SK-N-SH (cell line): ENCODE measurements around the gene MON1B. TPM values are rescaled to one million over a fixed set of nuclear protein-coding genes. Genes with fewer than 3 reads are reported as not detected.
A peak's percentile ranks its signal among the peaks of the same experiment; 100 is the strongest.

Source experiments
- CTCF ChIA-PET: fragments of 300-600, 350-600 bp; formaldehyde crosslinking; extraction: SDS; loops from one replicate; lab custom pipeline; 2021; lab: Yijun Ruan, JAX
- POLR2A ChIA-PET: fragments of 350-600 bp; sonication (Branson Sonifier 250); formaldehyde crosslinking; extraction: SDS; loops from one replicate; lab custom pipeline; 2020; ENCODE audit warnings: antibody characterized with exemption, inconsistent platforms; lab: Yijun Ruan, JAX
- DNase-seq: peaks from one replicate; pipeline ENCODE4 v3.0.0; 2012
- H2AFZ ChIP-seq: fragments of 200-600 bp; sonication (generic); 2 replicates; pipeline ENCODE4 v1.8.1; 2016; ENCODE audit warnings: antibody characterized with exemption, mild to moderate bottlenecking, low read depth
- H3F3A ChIP-seq: fragments of 200-600 bp; sonication (generic); replicated peaks from 2 replicates; pipeline ENCODE3; 2016; ENCODE audit warnings: antibody characterized with exemption, mild to moderate bottlenecking; ENCODE audit not compliant: insufficient read depth
- H3K27ac ChIP-seq, 2 experiments: fragments of 200-500 bp in 1 of 2; fragments of 200-600 bp in 1 of 2; sonication (Bioruptor generic) in 1 of 2; sonication (generic), shearing (Covaris generic) in 1 of 2; 2 replicates each; pipeline versions ENCODE4 v1.5.1 to v1.6.1; 2014 to 2016; ENCODE audit warnings: low read depth in 2 of 2, inconsistent platforms in 1 of 2, low read length in 1 of 2, mild to moderate bottlenecking in 1 of 2, mixed read lengths in 1 of 2
- H3K27me3 ChIP-seq: fragments of 200-600 bp; sonication (generic), shearing (Covaris generic); 2 replicates; pipeline ENCODE4 v1.6.1; 2016; ENCODE audit warnings: mixed run types; ENCODE audit not compliant: insufficient read depth
- H3K36me3 ChIP-seq, 2 experiments: fragments of 200-500 bp in 1 of 2; fragments of 200-600 bp in 1 of 2; sonication (Bioruptor generic) in 1 of 2; sonication (generic) in 1 of 2; replicated peaks in 1 of 2; 2 replicates each; pipeline versions ENCODE3 to v1.5.1; 2014 to 2016; ENCODE audit warnings: low read length in 1 of 2, mild to moderate bottlenecking in 1 of 2; ENCODE audit not compliant: insufficient read depth in 2 of 2, control insufficient read depth in 1 of 2
- H3K4me1 ChIP-seq, 2 experiments: fragments of 200-500 bp in 1 of 2; fragments of 200-600 bp in 1 of 2; sonication (Bioruptor generic) in 1 of 2; sonication (generic), shearing (Covaris generic) in 1 of 2; 2 replicates each; pipeline versions ENCODE4 v1.5.1 to v1.6.1; 2014 to 2016; ENCODE audit warnings: low read depth in 1 of 2, low read length in 1 of 2, mixed run types in 1 of 2; ENCODE audit not compliant: insufficient read depth in 2 of 2, control insufficient read depth in 1 of 2
- H3K4me2 ChIP-seq: fragments of 200-600 bp; sonication (generic), shearing (Covaris generic); 2 replicates; pipeline ENCODE4 v1.6.1; 2017; ENCODE audit warnings: mixed run types
- H3K4me3 ChIP-seq, 2 experiments: fragments of 200-500 bp in 1 of 2; fragments of 200-600 bp in 1 of 2; sonication (Bioruptor generic) in 1 of 2; sonication (generic), shearing (Covaris generic) in 1 of 2; 2 replicates each; pipeline versions ENCODE4 v1.5.1 to v1.8.1; 2014 to 2016; ENCODE audit warnings: low read depth in 2 of 2, inconsistent platforms in 1 of 2, low read length in 1 of 2, mild to moderate bottlenecking in 1 of 2, mixed read lengths in 1 of 2, moderate library complexity in 1 of 2
- H3K79me2 ChIP-seq: fragments of 200-600 bp; sonication (generic); 2 replicates; pipeline ENCODE4 v1.8.1; 2017; ENCODE audit warnings: mild to moderate bottlenecking; ENCODE audit not compliant: insufficient read depth
- H3K9ac ChIP-seq: fragments of 200-600 bp; sonication (generic); 2 replicates; pipeline ENCODE4 v1.6.1; 2017; ENCODE audit warnings: mixed run types
- H3K9me2 ChIP-seq: fragments of 200-600 bp; sonication (generic); 2 replicates; pipeline ENCODE4 v1.6.1; 2017; ENCODE audit warnings: mixed run types
- H3K9me3 ChIP-seq: fragments of 200-600 bp; sonication (generic); 2 replicates; pipeline ENCODE4 v1.6.1; 2017; ENCODE audit warnings: mixed run types, mild to moderate bottlenecking, moderate library complexity
- H4K20me1 ChIP-seq: fragments of 200-600 bp; sonication (generic); 2 replicates; pipeline ENCODE4 v1.6.1; 2017; ENCODE audit warnings: mild to moderate bottlenecking, mixed run types; ENCODE audit not compliant: insufficient read depth
- FOXJ3 ChIP-seq: sonication (generic); formaldehyde crosslinking; IDR thresholded peaks from 2 replicates; pipeline ENCODE4 v1.5.1; 2020; ENCODE audit warnings: mild to moderate bottlenecking, missing genetic modification reagents
- FOXM1 ChIP-seq: IDR thresholded peaks from 2 replicates; pipeline ENCODE4 v1.4.0; 2012; ENCODE audit warnings: low read depth, mild to moderate bottlenecking
- GATA2 ChIP-seq: sonication (generic); formaldehyde crosslinking; IDR thresholded peaks from 2 replicates; pipeline ENCODE4 v1.5.0; 2020; ENCODE audit warnings: mild to moderate bottlenecking, missing genetic modification reagents
- JUND ChIP-seq: IDR thresholded peaks from 2 replicates; pipeline ENCODE4 v1.4.0; 2012
- MEF2A ChIP-seq: IDR thresholded peaks from 2 replicates; pipeline ENCODE4 v1.4.0; 2012; ENCODE audit warnings: low read depth, borderline replicate concordance
- MXI1 ChIP-seq: IDR thresholded peaks from 2 replicates; pipeline ENCODE4 v1.6.1; 2012; ENCODE audit warnings: mild to moderate bottlenecking, low read depth, low read length, improper control_type of control experiment
- PBX3 ChIP-seq: IDR thresholded peaks from 2 replicates; pipeline ENCODE4; 2012
- RCOR1 ChIP-seq: fragments of 150-350 bp; IDR thresholded peaks from 2 replicates; pipeline ENCODE4 v1.6.1; 2017; ENCODE audit warnings: antibody characterized with exemption, low read length
- REST ChIP-seq: IDR thresholded peaks from 2 replicates; pipeline ENCODE4 v1.6.1; 2012; ENCODE audit warnings: mild to moderate bottlenecking, low read depth, low read length, moderate library complexity
- TAF1 ChIP-seq: IDR thresholded peaks from 2 replicates; pipeline ENCODE4 v1.6.1; 2012; ENCODE audit warnings: low read depth, mild to moderate bottlenecking, low read length, moderate library complexity, borderline replicate concordance
- USF1 ChIP-seq: IDR thresholded peaks from 2 replicates; pipeline ENCODE4 v1.4.0; 2012; ENCODE audit warnings: low read depth, borderline replicate concordance
- WGBS: methylation state at CpG from one replicate; pipeline ENCODE4 v1.1.6; 2017; ENCODE audit warnings: low lambda C conversion rate; 5-methylcytosine and 5-hydroxymethylcytosine counted together
- polyA plus RNA-seq, 3 experiments: library from polyadenylated mRNA; depleted of rRNA; stranded (reverse); fragments of >200 nt; gene quantifications; 2 replicates each; pipeline ENCODE4 v1.2.3, GENCODE V29; 2012

MON1B gene
- polyA plus RNA-seq, 1 of the 3 experiments (the other 2 are of a cell fraction): 16.9 TPM

GRCh38 chr16:77191259-77191969, 424 bp downstream of the MON1B start:
- CTCF ChIA-PET: no interaction called here
- Histone ChIP-seq H3K79me2 (peaks cover 28% of the 10 kb centered on the region), H3K27me3 (no peaks in the 10 kb centered on the region), H3K4me1 (peaks cover 0 to 17% of the 10 kb centered on the region in 2 experiments; a peak in 3 of 4 replicates), H3K36me3 (peaks cover under 1 to 27% of the 10 kb centered on the region in 2 experiments), H2AFZ (peak overlapping the region; percentile 81; the same call in 1 of the 2 replicates), H3K9ac (peak overlapping the region; percentile 78), H4K20me1 (no peaks in the 10 kb centered on the region), H3K9me2 (no peaks in the 10 kb centered on the region), H3K4me2 (peak overlapping the region; percentile 94), H3K27ac (peak overlapping the region; percentile 95 to 98), H3K9me3 (no peaks in the 10 kb centered on the region), H3F3A (no peaks in the 10 kb centered on the region), H3K4me3 (peak overlapping the region; percentile 86 to 98)
- POLR2A ChIA-PET: interaction anchor here (1.0 to 1.4 kb wide), 2 partner anchors 10 to 21 kb away, joined by 3 to 6 read pairs; no protein-coding TSS in a partner anchor
- peak; percentile 48 for DNase-seq
- under 1% methylated on average over 23 of the region's 24 CpGs for WGBS
- TF ChIP-seq TAF1 (no peak), GATA2 (CRISPR knock-in tag) (no peak), MXI1 (no peak; the same call in 1 of the 2 replicates), JUND (no peak), PBX3 (no peak), RCOR1 (no peak), USF1 (no peak), REST (no peak), MEF2A (no peak), FOXJ3 (CRISPR knock-in tag) (no peak), FOXM1 (no peak)
